NCI-H748 treated with DMSO at 0.1 percent for 48 hours (cell line): ENCODE data around the gene DDX1.

Experiments used
- DNase-seq: peaks from one replicate; lab custom pipeline; 2025; lab: John Stamatoyannopoulos, UW

The DDX1 gene

DNA sequence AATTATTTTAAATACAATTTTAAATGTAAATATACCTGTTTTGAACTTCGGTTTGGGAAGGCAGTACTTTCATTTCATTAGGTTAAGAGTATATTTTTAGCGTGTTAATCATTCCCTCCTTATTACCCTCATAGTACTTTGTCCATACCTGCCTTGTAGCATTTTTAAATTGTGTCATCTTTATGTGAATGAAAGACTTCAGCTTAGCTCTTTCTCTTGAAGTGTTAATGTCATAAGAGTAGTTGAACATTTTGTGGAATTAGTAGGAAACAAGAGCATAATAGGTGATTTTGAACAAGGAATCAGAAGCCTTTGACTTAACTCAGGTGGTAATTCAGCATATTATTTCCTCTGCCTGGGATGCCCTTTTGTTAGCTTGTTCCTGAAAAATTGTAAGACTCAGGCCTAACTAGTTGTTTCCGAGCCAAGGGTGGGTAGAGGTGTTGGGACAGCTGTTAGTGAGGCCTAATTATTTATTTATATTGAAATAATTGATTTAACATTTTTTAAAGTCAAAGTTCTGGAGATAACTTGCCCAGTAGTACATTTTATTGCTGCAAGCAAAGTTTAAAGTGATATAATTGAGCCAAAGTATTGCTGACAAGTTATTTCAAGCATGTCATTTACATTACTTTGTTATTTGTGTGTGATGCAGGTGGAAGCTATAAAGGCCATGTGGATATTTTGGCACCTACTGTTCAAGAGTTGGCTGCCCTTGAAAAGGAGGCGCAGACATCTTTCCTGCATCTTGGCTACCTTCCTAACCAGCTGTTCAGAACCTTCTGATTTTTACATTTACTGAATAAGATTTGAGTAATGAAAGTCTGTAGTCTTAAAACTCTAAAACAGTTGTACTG lies 38.7 kb downstream of the DDX1 start:
- no peak for DNase-seq

GRCh38 chr2:15630978-15631719 lies 39.5 kb downstream of the DDX1 start:
- no peak for DNase-seq

- no peak for DNase-seq
Measured at GRCh38 chr2:15631883-15632282, 40.2 kb downstream of the DDX1 start.

DNA sequence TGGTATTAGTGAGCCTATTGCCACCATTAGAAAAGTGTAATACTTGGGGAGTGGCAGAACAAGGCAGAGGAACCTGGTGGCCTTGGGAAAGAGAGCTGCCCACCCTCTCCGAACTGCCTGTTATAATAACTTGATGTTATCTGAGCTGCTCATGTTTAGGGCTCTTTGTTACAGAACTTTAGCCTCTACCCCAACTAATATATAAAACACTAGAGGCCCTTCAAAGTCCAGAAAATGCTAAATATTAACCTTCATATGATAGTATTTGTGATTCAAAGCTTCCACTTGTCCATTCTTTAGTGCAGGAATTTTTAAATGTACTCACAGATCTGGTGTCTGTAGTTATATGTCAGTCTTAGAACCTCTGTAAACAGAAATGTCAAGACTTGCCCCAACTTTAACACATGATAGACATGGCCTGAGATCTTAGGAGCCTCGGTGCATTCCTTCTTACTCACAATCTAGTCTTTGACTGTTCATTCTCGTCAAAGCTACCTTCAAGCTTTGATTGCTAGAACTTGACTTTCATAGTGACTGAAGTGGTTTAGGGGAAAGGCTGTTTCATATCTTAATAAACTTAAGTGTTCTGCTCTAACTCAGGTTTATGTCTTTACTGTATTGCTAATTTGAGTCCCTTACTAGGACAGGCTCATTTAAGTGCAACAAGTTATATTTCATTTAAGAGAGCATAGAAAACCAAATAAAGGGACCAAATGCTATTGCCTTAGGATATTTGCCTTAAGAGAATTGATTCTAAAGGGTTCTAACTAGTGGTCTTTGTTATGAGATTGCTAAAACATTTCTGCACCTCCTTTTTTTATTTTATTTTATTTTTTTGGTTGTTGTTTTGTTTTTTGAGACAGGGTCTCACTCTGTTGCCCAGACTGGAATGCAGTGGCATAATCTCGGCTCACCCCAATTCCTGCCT lies 41.6 kb downstream of the DDX1 start:
- DNase-seq, result no peak

GRCh38 chr2:15633971-15634346 lies 42.3 kb downstream of the DDX1 start:
- no peak for DNase-seq

GRCh38 chr2:15634846-15635490 lies 43.3 kb downstream of the DDX1 start:
- DNase-seq, result no peak

DNA sequence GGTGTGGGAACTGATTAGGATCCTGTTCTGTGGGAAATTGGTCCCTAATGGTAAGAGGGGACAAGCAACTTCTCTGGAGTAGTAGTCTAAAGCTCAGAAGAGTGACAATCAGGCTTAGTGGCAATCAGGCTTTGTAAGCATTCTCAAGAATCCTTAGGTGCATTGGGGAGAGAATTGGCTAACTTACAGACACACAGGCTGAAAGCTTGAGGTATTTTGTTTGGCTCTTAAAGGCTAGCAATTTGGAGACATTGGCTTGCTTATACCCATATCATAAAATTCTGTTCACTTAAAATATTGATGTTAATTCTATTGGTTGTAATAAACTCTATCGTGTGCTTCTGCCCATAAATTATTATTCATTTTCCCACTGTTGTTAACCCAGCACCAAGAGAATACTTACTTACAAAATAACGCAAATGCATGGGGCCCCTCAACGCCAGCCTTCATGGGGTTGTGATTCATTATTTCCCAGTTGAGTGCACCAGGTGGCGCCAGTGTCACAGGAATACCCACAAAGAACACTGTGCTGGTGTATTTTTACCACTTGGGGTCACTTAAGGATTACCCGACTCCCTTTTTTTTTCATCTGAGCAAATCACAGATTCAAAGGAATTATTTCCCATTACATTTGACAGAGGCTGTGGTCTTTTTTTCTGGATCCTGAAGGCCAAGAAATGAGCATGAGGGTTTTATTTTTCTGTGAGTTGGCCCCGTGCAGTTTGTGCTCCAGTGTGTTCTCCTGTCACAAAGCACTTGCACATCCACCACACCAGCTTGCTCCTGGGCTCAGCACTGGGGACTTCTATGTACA lies 45.5 kb downstream of the DDX1 start:
- DNase-seq, result peak; percentile 51

- DNase-seq, result no peak
Measured at GRCh38 chr2:15638720-15639119, 47.1 kb downstream of the DDX1 start.

DNA sequence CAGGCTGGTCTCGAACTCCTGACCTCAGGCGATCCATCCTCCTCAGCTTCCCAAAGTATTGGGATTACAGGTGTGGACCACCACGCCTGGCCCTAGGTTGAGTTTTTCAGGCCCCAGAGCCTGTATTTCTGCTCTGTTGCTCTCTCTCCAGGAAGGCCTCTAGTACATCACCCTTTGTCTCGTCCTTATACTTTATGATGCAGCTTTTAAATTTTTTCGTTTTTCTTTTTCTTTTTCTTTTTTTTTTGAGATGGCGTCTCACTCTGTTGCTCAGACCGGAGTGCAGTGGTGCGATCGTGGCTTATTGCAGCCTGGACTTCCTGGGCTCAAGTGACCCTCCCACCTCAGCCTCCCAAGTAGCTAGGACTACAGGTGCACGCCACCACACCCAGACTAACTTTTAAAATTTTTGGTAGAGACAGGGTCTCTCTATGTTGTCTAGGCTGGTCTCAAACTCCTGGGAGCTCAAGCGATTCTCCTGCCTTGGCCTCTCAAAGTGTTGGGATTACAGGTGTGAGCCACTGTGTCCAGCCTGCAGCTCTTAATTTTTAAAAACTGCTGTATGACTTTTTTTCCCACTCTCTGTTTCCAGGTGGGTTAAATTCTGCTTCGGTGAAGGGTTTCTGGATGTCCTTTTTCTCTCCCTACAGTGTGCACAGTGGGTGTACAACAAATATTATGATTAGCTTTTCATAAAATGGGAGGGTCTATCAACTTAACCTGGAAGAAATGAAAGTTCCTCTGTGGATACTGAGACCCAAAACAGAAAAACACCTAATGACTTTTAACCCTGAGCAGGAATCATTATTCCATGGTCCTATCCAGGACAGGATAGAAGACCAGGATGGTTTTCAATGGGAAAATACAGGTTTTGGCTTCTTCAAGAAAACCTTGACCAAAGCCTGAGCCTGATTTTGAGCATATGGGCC lies 47.9 kb downstream of the DDX1 start:
- no peak for DNase-seq

DNA sequence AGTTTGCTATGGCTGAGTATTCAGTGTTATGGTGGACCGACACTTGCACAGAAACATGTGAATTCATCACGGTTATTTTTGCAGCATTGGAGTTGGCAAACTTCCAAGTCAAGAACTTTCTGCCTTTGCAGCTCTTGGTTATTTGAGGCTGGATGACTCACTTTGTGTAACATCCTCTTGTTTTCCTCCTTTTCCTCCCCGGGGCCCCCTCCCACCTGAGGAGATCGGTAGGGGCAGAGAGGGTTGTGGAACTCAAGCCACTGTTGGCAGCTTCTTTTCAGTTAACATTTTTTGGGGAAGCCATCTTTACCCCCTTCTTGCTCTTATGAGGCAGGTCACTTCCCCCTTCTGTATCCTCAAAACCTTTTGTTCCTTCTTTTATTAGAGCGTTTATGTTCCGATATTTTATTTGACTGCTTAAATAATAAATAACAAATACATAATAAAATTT lies 48.6 kb downstream of the DDX1 start:
- no peak for DNase-seq

DNA sequence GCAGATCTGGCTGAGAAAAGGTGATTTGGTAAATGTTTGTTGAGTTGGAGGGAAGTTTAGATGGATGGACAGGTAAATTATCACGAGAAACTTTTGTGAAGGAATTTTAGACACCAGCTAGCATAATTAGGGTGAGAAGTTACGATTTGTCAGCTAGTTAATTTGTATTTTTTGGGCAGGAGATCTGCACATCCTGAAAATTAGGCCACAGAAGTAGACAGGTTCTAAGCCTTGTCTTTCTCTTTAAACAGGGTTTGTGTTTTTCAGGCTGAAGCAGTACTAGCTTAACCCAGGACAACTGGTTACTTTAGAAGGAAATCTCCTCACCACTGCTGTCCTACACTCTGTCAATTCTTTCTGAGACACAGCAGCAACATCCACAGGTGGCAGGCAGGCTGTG lies 49.1 kb downstream of the DDX1 start:
- no peak for DNase-seq

GRCh38 chr2:15641530-15641982 lies 49.9 kb downstream of the DDX1 start:
- no peak for DNase-seq

GRCh38 chr2:15642011-15642814 lies 50.5 kb downstream of the DDX1 start:
- no peak for DNase-seq

DNA sequence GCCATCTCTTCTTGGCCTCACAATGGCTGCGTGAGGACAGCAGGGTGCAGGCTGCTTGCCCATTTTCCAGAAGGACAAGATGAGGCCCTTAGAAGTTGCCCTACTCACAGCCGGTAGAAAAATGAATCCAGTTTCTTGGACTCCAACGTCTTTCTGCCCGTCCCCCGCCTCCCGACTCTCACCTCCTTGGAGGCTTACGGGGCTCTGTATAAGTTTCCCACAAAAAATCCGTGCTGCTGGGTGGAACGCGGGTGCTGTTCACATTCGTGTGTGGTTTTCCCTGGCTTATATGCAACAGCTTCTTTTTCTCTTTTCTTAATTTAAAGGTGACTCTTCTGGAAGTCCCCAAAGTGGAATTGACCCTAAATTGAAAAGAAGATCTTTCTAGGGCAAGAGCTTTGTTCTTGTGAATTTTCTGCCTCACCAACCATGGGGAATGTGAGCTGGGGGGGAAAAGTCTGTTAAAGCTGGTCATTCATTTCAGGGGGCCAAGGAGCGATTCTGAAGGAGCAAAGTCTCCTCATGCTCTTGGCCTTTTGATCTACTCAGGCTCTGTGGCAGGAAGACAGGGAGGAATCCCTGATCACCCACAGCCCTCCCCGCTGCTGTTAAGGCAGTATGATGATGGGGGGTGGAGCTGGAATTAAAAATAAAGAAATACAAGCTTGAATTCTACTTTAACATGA lies 51.3 kb downstream of the DDX1 start:
- no peak for DNase-seq

DNA sequence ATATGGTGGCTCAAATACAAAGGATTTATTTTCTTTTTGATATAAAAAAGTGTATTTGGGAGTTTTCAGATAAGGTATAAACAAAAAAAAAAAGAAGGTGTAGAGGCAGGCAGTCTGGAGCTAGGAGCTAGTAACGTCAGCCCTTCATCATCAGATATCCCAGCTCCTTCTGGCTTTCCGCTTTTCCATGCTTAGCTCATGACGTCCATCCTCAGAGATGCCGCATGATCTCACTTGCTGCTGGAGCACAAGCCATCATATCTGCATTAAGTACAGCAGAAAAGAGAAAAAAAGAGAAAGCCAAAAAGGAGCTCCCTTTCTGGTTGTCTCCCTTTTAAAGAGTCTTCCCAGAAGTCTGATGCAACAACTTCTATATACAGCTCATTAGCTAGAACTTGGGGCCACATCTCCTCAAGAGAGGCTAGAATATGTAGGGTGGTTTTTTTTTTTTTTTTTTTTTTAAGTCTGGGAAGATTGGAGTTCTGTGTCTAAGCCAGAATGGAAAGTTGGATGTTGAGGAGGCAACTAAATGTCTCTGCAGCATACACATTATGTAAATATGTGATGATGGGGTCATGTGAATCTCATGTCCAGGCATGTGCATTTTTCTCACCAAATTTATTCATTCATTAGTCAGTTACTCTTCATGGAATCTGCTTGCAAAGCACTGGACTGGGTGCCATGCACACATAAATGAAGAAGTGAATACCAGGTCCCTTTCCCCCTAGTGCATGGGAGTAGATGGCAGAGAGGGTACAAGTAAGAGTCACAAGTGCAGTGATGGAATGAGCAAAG lies 52.3 kb downstream of the DDX1 start:
- DNase-seq, result no peak

- no peak for DNase-seq
Measured at GRCh38 chr2:15645300-15645699, 53.6 kb downstream of the DDX1 start.

- no peak for DNase-seq
Measured at GRCh38 chr2:15645720-15646385, 54.2 kb downstream of the DDX1 start.
